ENCODE data around the gene TMEM240.

- TF ChIP-seq CTCF (IDR thresholded peaks at IDR 0.05) = no peak
- TF ChIP-seq POLR2A (IDR thresholded peaks at IDR 0.05) = no peak
These were observed 19.8 kb upstream of the TMEM240 start for GRCh38 chr1:1560178-1560577.

Data from Peyer's patch (tissue), 4 donors.